GM12865 (cell line): Measurements from ENCODE around the gene TTLL5.

ENCODE experiments used
- DNase-seq: peaks from one replicate; pipeline ENCODE4 v3.0.0; 2010; ENCODE audit warnings: low read depth
- H3K4me3 ChIP-seq: 2 replicates; pipeline ENCODE4 v1.5.1; 2011; ENCODE audit warnings: mild to moderate bottlenecking, low read depth, low read length, control low read depth
- TF ChIP-seq, protein P1 (sequence below): IDR thresholded peaks from 2 replicates; pipeline ENCODE4 v1.5.1; 2011; ENCODE audit warnings: low read length, control low read depth, low read depth, inconsistent platforms; ENCODE audit not compliant: insufficient read depth; ENCODE audit errors: missing control alignments

Gene TTLL5

DNA sequence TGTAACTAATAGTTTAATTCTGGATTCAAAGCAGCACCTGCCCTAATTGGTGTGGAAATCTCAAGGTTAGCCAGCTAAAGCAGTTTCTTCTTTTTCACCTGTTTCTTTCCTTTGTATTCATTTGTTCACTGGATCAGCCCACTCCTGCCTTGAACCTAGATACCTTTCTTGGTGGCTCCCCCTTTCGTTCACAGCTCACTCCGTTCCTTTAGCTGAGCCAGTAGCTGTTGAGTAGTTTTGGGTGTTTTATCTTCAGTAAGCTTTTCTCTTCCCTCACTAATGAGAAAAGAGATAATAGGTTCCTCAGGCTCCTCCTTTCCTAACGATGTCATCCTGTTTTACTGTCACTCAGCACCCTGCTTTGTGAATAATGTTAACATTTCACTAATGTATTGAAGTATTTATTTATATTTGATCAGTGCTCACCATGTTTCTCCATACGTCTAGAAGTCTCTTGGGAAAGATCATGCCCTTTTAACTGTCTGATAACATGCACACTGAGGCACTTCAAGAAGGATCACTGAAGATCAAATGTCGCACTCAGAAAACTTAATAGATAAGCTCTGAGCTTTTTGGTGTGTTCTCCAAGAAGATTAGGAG lies 199.6 kb downstream of the TTLL5 start:
- no peak overlapping the region for H3K4me3 ChIP-seq
- TF ChIP-seq, protein P1, sequence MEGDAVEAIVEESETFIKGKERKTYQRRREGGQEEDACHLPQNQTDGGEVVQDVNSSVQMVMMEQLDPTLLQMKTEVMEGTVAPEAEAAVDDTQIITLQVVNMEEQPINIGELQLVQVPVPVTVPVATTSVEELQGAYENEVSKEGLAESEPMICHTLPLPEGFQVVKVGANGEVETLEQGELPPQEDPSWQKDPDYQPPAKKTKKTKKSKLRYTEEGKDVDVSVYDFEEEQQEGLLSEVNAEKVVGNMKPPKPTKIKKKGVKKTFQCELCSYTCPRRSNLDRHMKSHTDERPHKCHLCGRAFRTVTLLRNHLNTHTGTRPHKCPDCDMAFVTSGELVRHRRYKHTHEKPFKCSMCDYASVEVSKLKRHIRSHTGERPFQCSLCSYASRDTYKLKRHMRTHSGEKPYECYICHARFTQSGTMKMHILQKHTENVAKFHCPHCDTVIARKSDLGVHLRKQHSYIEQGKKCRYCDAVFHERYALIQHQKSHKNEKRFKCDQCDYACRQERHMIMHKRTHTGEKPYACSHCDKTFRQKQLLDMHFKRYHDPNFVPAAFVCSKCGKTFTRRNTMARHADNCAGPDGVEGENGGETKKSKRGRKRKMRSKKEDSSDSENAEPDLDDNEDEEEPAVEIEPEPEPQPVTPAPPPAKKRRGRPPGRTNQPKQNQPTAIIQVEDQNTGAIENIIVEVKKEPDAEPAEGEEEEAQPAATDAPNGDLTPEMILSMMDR = no peak
- DNase-seq = no peak

DNA sequence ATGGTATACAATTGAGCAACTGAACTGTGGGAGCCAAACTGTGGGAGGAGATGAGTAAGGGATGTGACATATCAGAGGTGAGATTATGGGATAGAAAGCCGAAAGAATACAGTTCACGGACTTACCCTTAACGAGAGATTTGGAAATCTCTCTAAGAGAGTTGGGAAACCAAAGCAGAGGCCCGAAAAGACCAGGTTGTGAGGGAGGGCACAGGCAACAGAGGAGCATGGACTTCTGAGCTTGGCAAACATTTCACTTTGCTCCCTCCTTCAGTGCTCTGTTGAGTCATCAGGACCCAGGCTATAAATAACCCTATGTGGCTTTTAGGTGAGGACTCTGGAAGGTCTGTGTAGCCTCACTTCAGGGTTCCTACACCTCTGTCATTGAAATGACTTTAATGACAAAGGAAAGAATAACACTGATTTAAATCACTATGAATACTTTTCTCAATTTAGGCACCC lies 200.1 kb downstream of the TTLL5 start:
- H3K4me3 ChIP-seq = no peak overlapping the region
- TF ChIP-seq, protein P1 = no peak
- DNase-seq = no peak

GRCh38 chr14:75863221-75863620 lies 202.2 kb downstream of the TTLL5 start:
- TF ChIP-seq, protein P1 = no peak
- H3K4me3 ChIP-seq = no peak overlapping the region
- DNase-seq = no peak

DNA sequence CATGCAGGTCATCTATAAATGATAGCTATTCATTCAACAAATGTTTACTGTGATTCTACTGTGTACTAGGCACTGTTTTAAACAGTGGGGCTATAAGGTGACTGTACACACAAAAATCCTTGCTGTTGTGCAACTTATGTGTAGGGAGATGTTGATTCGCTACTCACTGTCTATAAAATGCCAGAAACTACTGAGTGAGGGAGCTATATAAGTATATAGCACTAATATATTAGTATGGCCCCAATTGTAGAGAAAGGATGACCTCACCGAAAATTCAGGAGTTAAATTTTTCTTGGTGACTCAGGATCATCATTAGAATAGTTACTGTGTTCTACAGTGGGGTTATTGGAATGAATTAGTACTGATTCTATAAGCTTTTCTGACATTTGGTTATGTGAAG lies 203.3 kb downstream of the TTLL5 start:
- TF ChIP-seq, protein P1 = no peak
- no peak overlapping the region for H3K4me3 ChIP-seq
- DNase-seq = no peak

GRCh38 chr14:75865531-75865930 lies 204.5 kb downstream of the TTLL5 start:
- TF ChIP-seq, protein P1 = no peak
- no peak for DNase-seq
- H3K4me3 ChIP-seq = no peak overlapping the region

DNA sequence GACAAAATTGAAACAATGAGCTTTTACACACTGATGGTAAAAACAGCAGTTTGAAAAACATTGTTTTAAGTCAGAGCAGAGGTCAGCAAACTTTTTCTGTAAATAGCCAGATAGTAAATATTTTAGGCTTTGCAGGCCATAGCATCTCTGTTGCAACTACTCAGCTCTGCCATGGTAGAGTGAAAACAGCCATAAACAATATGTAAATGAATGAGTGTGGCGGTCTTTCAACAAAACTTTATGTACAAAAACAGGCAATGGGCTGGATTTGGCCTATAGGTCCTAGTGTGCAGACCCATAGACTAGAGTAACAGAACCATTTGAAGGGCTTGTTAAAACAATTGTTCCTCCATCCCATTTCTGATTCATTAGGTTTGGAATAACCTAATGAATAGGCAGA lies 205.9 kb downstream of the TTLL5 start:
- TF ChIP-seq, protein P1 = no peak
- no peak overlapping the region for H3K4me3 ChIP-seq
- DNase-seq = no peak

- no peak overlapping the region for H3K4me3 ChIP-seq
- TF ChIP-seq, protein P1 = no peak
- no peak for DNase-seq
Observed at GRCh38 chr14:75871181-75871880, 210.3 kb downstream of the TTLL5 start.
